Testis (tissue), 3 donors: ENCODE data around the gene OOSP4B. TPM values are rescaled to one million over a fixed set of nuclear protein-coding genes. Genes with fewer than 3 reads are reported as not detected.

Experiments used
- DNase-seq: peaks from one replicate; pipeline ENCODE4 v3.0.0-alpha.2; 2019
- H3K27ac ChIP-seq, 2 donors: fragments of 200-600 bp; sonication (generic); one replicate each; pipeline ENCODE4 v1.5.1; 2019
- H3K27me3 ChIP-seq: fragments of 200-600 bp; sonication (generic); one replicate; pipeline ENCODE4 v1.5.1; 2019
- H3K36me3 ChIP-seq: fragments of 200-600 bp; sonication (generic); one replicate; pipeline ENCODE4 v1.5.1; 2017; ENCODE audit warnings: low read depth; ENCODE audit errors: missing control alignments
- H3K4me1 ChIP-seq: fragments of 200-600 bp; sonication (generic); one replicate; pipeline ENCODE4 v1.5.1; 2019
- H3K4me3 ChIP-seq, 2 donors: fragments of 200-600 bp; sonication (generic); one replicate each; pipeline ENCODE4 v1.5.1; 2017 to 2019
- H3K9me3 ChIP-seq: fragments of 200-600 bp; sonication (generic); one replicate; pipeline ENCODE4 v1.5.1; 2017
- POLR2A ChIP-seq: fragments of 450-650 bp; IDR thresholded peaks from one replicate; pipeline ENCODE4 v1.6.1; 2017; ENCODE audit warnings: antibody characterized with exemption, mild to moderate bottlenecking, moderate library complexity
- WGBS, 2 donors: methylation state at CpG; one replicate each; pipeline ENCODE4 v1.1.5; 2018; 5-methylcytosine and 5-hydroxymethylcytosine counted together
- intact Hi-C: fragments of 100-400 bp; cut with DNase I; formaldehyde crosslinking; loops from one replicate; pipeline ENCODE4 v1.15.1; 2023; ENCODE audit warnings: low total_unique reads
- polyA plus RNA-seq: library from polyadenylated mRNA; stranded (reverse); fragments of 350-450 nt; fragmentation: Illumina TruSeq; extraction: RNeasy Lipid Tissue Mini Kit (QIAGEN cat#74804); gene quantifications from one replicate; pipeline ENCODE4 v1.2.3, GENCODE V29; 2014; ENCODE audit warnings: low read depth, low replicate concordance; ENCODE audit not compliant: insufficient read depth
- total RNA-seq, 2 donors: library from RNA; depleted of rRNA; stranded (reverse); fragments of >200 nt; gene quantifications; one replicate each; pipeline ENCODE4 v1.2.3, GENCODE V29; 2016
- TF ChIP-seq, protein P1 (sequence below), 3 experiments: fragments of 450-650 bp in 2 of 3; fragments of 200-600 bp in 1 of 3; sonication (generic) in 1 of 3; IDR thresholded peaks; one replicate each; pipeline ENCODE4 v1.5.1; 2016 to 2019; ENCODE audit warnings: antibody characterized with exemption in 3 of 3, mild to moderate bottlenecking in 2 of 3, moderate library complexity in 1 of 3

OOSP4B gene
- total and polyA plus RNA-seq, 3 donors from 2014 or later, result 0.43 TPM; not detected in 2

DNA sequence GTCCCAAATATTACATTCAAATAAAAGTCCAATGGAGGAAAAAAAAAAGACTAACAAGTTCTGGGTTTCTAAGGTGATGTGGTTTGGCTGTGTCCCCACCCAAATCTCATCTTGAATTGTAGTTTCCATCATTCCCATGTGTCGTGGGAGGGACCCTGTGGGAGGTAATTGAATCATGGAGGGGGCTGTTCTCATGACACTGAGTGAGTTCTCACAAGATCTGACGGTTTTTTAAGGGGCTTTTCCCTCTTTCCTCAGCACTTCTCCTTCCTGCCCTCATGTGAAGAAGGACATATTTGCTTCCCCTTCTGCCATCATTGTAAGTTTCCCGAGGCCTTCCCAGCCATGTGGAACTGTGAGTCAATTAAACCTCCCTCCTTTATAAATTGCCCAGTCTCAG, 63.6 kb downstream of the OOSP4B start:
- Histone ChIP-seq H3K4me1 (no peaks in the 10 kb centered on the region), H3K36me3 (no peaks in the 10 kb centered on the region), H3K4me3 (no peak overlapping the region), H3K9me3 (no peaks in the 10 kb centered on the region), H3K27me3 (no peaks in the 10 kb centered on the region), H3K27ac (no peak overlapping the region)
- intact Hi-C loops, result no loop called here
- TF ChIP-seq POLR2A, result no peak
- TF ChIP-seq, protein P1, sequence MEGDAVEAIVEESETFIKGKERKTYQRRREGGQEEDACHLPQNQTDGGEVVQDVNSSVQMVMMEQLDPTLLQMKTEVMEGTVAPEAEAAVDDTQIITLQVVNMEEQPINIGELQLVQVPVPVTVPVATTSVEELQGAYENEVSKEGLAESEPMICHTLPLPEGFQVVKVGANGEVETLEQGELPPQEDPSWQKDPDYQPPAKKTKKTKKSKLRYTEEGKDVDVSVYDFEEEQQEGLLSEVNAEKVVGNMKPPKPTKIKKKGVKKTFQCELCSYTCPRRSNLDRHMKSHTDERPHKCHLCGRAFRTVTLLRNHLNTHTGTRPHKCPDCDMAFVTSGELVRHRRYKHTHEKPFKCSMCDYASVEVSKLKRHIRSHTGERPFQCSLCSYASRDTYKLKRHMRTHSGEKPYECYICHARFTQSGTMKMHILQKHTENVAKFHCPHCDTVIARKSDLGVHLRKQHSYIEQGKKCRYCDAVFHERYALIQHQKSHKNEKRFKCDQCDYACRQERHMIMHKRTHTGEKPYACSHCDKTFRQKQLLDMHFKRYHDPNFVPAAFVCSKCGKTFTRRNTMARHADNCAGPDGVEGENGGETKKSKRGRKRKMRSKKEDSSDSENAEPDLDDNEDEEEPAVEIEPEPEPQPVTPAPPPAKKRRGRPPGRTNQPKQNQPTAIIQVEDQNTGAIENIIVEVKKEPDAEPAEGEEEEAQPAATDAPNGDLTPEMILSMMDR (IDR thresholded peaks at IDR 0.05), result no peak
- DNase-seq, result no peak
- WGBS, 2 donors, result 73 to 88% methylated on average over 3 of the region's 3 CpGs

Other genes starting within 250 kb of the OOSP4B start
- gene MRPL16, start 206.4 kb upstream of the OOSP4B start, total RNA-seq, result 100 to 1,000 TPM in 1 of 2 donors, 10 to 100 TPM in 1; 87.9 to 103 TPM
- 65.8 TPM for gene MRPL16, start 206.4 kb upstream of the OOSP4B start, polyA plus RNA-seq
- under 1 TPM in 1 of 2 donors, not detected in 1; 0.37 TPM for gene CBLIF, start 171.7 kb upstream of the OOSP4B start, total RNA-seq
- 0.54 TPM for gene CBLIF, start 171.7 kb upstream of the OOSP4B start, polyA plus RNA-seq
- 1 to 10 TPM; 1.6 to 4.3 TPM for gene TCN1, start 150.7 kb upstream of the OOSP4B start, total RNA-seq
- 1.1 TPM for gene TCN1, start 150.7 kb upstream of the OOSP4B start, polyA plus RNA-seq
- gene OOSP3, start 138.4 kb upstream of the OOSP4B start, total RNA-seq, result not detected
- gene OOSP3, start 138.4 kb upstream of the OOSP4B start, polyA plus RNA-seq, result 0.83 TPM
- under 1 TPM in 1 of 2 donors, not detected in 1; 0.37 TPM for gene OOSP1, start 78.7 kb upstream of the OOSP4B start, total RNA-seq
- not detected for gene OOSP1, start 78.7 kb upstream of the OOSP4B start, polyA plus RNA-seq
- not detected for gene OOSP4A, start 53.1 kb upstream of the OOSP4B start, total RNA-seq
- gene OOSP4A, start 53.1 kb upstream of the OOSP4B start, polyA plus RNA-seq, result not detected
- 10 to 100 TPM; 50.2 to 73.2 TPM for gene OOSP2, start 23.2 kb downstream of the OOSP4B start, total RNA-seq
- 41.9 TPM for gene OOSP2, start 23.2 kb downstream of the OOSP4B start, polyA plus RNA-seq
- 1 to 10 TPM; 1.2 to 1.7 TPM for gene MS4A3, start 39.5 kb downstream of the OOSP4B start, total RNA-seq
- gene MS4A3, start 39.5 kb downstream of the OOSP4B start, polyA plus RNA-seq, result 0.63 TPM
- 1 to 10 TPM in 1 of 2 donors, under 1 TPM in 1; 0.39 to 2.6 TPM for gene MS4A2, start 71.5 kb downstream of the OOSP4B start, total RNA-seq
- 2.0 TPM for gene MS4A2, start 71.5 kb downstream of the OOSP4B start, polyA plus RNA-seq
- 10 to 100 TPM in 1 of 2 donors, 1 to 10 TPM in 1; 6.1 to 21.6 TPM for gene MS4A6A, start 165.9 kb downstream of the OOSP4B start, total RNA-seq
- 49.5 TPM for gene MS4A6A, start 165.9 kb downstream of the OOSP4B start, polyA plus RNA-seq
- gene MS4A4E, start 226.0 kb downstream of the OOSP4B start, total RNA-seq, result 1 to 10 TPM; 3.8 to 4.6 TPM
- gene MS4A4E, start 226.0 kb downstream of the OOSP4B start, polyA plus RNA-seq, result 1.3 TPM